PC-9 (cell line): ENCODE measurements around the gene XRCC4.

Source experiments
- CTCF ChIP-seq: fragments of 200-600 bp; sonication (generic); conservative IDR thresholded peaks from 2 replicates; pipeline ENCODE4 v1.6.1; 2017; ENCODE audit warnings: mixed run types, antibody characterized with exemption, mild to moderate bottlenecking, moderate library complexity
- EZH2 ChIP-seq: fragments of 200-600 bp; sonication (generic); IDR thresholded peaks from 2 replicates; pipeline ENCODE4 v1.8.0; 2017; ENCODE audit warnings: antibody characterized with exemption, low read depth

- TF ChIP-seq CTCF, result no peak
- TF ChIP-seq EZH2, result no peak
Measured at GRCh38 chr5:83058726-83059125, 18.6 kb upstream of the XRCC4 start.
